ENCODE results near the gene SNX30.

Gene SNX30

DNA sequence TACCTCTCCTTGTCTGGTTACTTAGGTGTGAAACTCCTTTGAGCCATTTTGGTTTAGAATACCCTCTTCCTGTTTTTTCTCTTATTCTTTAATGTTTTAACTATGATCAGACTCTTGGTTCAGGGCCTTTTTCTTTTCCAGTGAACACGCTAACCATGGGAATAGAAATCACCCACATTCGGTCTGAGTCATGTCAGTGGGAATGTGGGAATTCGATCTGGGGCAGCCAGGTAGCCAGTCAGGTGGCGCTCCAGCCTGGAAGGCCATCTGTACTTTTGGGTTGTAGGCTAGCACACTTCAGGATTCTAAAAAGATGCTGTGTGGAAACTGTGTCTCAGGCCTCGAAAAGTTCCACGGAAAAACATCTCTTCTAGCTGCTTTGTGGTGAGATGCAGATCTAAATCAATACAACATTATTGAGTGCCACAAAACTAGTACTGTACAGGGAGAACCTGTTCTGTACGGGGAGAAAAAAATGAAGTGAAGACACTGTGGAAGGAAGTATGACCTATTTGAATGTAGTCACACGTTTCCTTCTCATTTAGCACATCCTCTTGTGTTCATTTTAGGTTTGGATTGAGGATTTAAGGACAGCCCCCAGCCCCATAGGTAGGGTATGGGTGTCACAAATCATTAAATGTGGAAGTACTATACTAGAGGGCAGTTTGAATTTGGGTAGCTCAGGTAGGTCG, 36.4 kb downstream of the SNX30 start:
- DNase-seq (no peak), ATAC-seq (no peak)
- Mint-ChIP-seq H3K27me3 (no peaks in the 10 kb centered on the region), H3K4me1 (peaks cover 37% of the 10 kb centered on the region), H3K4me3 (no peak overlapping the region), H3K27ac (peak overlapping the region in 1 of 2 donors; percentile 44), H3K9me3 (no peaks in the 10 kb centered on the region)

DNA sequence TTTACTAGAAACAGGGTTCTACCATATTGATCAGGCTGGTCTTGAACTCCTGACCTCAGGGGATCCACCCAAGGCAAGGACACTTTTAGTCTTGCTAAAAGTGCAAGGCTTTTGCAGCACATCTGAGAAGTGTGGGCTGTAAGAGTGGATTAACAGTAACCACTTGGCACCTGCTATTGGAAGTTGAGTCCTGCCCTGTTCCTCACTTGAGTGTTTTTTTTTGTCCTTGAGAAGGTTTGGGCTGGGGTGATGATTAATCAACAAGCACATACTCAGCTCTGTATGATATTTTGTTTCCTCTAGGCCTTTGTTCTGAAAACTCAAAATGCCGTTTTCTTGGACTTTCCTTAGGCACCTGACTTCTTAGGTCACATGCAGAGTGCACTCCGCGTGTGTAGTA, 37.4 kb downstream of the SNX30 start:
- DNase-seq (no peak), ATAC-seq (no peak)
- no peak overlapping the region for H3K27ac Mint-ChIP-seq
- no peak overlapping the region for H3K4me3 Mint-ChIP-seq
- peaks cover 39% of the 10 kb centered on the region for H3K4me1 Mint-ChIP-seq
- H3K27me3 Mint-ChIP-seq: no peaks in the 10 kb centered on the region
- no peaks in the 10 kb centered on the region for H3K9me3 Mint-ChIP-seq

DNA sequence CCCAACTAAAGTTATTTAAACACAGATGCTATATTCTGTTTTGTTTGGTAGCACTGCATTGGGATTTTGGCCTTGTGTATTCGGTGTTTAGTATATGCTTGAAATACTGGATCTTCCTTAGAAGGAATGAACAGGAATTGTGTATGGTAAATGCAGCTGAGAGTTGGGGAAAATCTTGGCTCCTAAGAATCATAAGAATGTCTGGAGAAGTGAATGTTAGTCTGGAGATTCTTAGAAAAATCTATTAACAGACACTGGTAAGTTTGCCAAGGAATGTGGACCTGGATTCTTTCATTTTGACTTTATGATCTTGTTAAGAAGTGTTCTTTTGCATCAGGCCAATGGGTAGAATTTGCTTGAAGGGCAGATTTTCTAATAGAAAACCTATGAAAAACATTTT, 38.9 kb downstream of the SNX30 start:
- Mint-ChIP-seq H3K9me3 (no peaks in the 10 kb centered on the region), H3K27ac (no peak overlapping the region), H3K4me3 (no peak overlapping the region), H3K27me3 (no peaks in the 10 kb centered on the region), H3K4me1 (peaks cover 39% of the 10 kb centered on the region)
- ATAC-seq: no peak
- DNase-seq: no peak

DNA sequence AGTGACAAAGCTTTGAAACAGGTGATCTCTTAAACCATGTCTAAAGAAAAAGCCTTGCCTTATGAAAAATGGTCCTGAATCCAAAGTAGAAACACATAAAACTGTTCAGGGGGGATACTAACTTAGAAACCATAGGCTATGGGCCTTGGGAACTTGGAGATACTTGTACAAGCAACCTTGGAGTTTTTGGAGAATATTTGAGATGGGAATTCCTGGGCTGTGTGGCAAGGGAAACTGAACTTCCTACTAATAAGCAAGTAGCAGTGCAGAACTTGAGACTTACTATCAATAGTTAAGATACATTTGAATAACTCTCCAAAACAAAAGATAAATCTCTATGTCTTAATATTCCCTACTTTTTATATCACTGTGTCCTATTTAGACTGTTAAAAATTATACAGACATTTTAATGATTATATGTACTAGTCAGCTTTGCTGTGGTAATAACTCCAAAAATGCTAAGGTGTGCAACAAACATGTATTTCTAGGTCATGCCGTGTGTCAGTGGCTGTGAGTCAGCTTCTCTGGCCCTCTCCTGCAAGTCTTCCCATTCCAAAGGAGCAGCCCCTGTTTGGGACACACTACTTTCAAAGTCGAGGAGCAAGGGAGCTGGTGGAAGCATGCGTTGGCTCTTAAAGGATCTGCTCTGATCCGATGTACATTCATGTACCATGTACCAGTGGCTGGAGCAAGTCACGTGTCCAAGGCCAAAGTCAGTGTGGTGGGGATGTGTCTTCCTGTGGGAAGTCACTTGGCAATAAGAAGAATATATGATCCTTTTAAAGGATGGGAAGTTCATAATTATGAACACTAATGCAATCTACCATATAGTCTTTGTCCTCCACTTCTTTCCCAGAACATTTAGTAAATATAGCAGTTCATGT, 39.6 kb downstream of the SNX30 start:
- Mint-ChIP-seq H3K27me3 (no peaks in the 10 kb centered on the region), H3K4me3 (no peak overlapping the region), H3K9me3 (no peaks in the 10 kb centered on the region), H3K4me1 (peaks cover 36% of the 10 kb centered on the region), H3K27ac (no peak overlapping the region)
- DNase-seq (no peak), ATAC-seq (no peak)

DNA sequence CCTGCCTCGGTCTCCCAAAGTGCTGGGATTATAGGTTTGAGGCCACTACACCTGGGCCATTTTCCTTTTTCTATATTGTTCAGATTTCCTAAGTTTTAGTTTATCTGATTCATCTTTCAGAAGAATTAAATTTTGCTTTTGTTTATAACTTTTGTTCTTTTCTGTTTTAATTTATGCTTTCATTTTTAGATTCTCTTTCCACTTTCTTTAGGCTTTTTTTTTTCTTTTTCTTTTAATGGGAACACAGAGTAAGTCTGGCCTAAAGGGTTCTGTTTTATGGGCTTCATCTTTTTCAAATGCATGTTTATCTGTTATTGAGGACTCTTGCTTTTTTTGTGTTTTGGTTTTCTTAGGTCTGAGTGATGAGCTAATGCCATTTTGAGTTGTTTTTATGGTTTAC, 42.1 kb downstream of the SNX30 start:
- H3K27me3 Mint-ChIP-seq: no peaks in the 10 kb centered on the region
- H3K27ac Mint-ChIP-seq: no peak overlapping the region
- H3K9me3 Mint-ChIP-seq: no peaks in the 10 kb centered on the region
- H3K4me1 Mint-ChIP-seq: peaks cover 27% of the 10 kb centered on the region
- no peak overlapping the region for H3K4me3 Mint-ChIP-seq
- no peak for DNase-seq
- ATAC-seq: no peak

DNA sequence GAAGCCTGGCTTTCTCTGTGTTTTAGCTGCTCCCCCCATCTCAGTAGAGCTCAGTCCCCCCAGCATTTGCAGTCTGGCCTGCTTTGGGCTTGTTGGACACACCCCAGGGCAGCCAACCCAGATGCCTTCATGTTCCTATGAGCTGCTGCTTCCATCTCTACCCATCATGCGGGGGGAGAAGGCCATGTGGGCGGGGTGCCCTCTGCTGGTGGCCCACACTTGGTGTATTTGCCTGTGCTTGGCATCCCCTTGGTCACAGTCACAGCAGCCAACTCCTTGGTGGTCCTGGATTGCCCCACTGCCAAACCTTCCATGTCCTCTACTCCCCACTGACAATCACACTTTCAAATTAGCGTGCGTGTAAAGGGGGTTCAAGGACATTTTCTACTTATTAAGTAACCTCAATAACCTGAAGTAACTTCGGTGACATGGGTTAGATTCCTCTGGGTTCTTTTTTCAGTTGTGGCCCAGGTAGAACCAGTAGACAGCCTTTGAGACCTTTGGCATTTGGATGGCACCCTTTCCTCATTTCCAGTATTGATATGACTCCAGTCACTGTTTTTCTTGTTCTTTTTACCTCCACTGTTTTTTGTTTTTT, 42.8 kb downstream of the SNX30 start:
- no peak overlapping the region for H3K4me3 Mint-ChIP-seq
- no peak overlapping the region for H3K27ac Mint-ChIP-seq
- ATAC-seq (peak; percentile 99), DNase-seq (peak; percentile 82 to 84)
- H3K9me3 Mint-ChIP-seq: no peaks in the 10 kb centered on the region
- H3K27me3 Mint-ChIP-seq: no peaks in the 10 kb centered on the region
- H3K4me1 Mint-ChIP-seq: peaks cover 27% of the 10 kb centered on the region

DNA sequence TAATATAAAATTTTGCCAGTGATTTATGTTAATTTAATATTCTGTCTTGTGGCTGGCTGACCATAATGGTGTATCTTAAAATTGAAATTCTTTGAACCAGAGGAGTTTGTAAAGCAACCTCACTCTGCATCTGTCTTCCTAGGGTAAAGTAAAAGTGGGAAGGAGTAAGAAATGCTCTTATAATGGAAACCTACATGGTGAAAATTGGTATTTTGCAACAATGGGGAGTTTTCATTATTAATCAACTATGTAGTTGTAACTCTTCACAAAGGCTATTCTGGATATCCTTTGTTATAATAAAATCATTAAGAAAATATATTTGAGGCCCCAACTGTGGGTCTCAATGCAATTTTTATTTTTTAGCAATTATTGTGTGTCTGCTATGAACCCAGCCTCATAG, 44.2 kb downstream of the SNX30 start:
- no peak overlapping the region for H3K4me3 Mint-ChIP-seq
- ATAC-seq (no peak), DNase-seq (no peak)
- H3K27ac Mint-ChIP-seq: no peak overlapping the region
- no peaks in the 10 kb centered on the region for H3K27me3 Mint-ChIP-seq
- H3K4me1 Mint-ChIP-seq: peaks cover 20% of the 10 kb centered on the region
- H3K9me3 Mint-ChIP-seq: no peaks in the 10 kb centered on the region

DNA sequence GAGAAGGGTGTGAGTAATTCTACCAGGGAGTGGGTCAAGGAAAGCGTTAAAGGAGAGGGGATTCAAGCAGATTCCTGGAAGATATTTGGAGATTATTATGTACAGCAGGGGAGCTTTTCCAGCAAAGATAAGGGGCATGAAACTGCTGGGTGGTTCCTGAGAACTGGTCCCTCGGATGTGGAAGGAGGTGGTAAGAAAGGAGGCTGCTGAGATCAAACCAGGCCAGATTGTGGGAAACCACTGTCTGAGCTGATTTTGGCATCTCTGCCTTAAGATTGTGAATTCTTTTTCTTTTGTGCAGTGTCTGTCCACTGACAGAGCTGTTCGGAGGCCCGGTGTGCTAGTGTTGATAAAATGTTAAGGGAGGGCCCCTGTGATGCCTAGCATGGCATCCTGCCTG, 45.4 kb downstream of the SNX30 start:
- H3K9me3 Mint-ChIP-seq: no peaks in the 10 kb centered on the region
- ATAC-seq (no peak), DNase-seq (no peak)
- no peak overlapping the region for H3K4me3 Mint-ChIP-seq
- H3K27me3 Mint-ChIP-seq: no peaks in the 10 kb centered on the region
- H3K27ac Mint-ChIP-seq: no peak overlapping the region
- peaks cover 20% of the 10 kb centered on the region for H3K4me1 Mint-ChIP-seq

DNA sequence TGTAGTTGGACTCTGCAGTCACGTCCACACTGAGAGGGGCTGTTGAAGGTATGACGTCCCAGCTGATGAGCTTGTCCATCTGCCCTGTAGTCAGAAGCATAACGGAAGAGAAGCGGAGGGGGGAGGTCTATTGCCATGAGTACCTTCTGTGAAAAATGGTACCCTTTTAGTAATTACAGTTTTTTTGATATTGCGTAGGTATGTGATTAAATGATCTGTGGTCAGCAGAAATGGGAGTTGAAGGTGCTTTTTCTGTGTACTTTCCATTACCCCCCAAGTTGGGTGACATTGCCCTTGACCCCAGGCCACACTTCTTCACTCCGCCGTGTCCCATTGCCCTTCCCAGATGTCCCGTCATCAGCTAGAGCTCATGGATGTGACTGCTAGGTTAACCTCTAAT, 45.9 kb downstream of the SNX30 start:
- no peak overlapping the region for H3K27ac Mint-ChIP-seq
- no peak overlapping the region for H3K4me3 Mint-ChIP-seq
- H3K9me3 Mint-ChIP-seq: no peaks in the 10 kb centered on the region
- H3K4me1 Mint-ChIP-seq: peaks cover 20% of the 10 kb centered on the region
- H3K27me3 Mint-ChIP-seq: no peaks in the 10 kb centered on the region
- no peak for DNase-seq
- ATAC-seq: no peak

DNA sequence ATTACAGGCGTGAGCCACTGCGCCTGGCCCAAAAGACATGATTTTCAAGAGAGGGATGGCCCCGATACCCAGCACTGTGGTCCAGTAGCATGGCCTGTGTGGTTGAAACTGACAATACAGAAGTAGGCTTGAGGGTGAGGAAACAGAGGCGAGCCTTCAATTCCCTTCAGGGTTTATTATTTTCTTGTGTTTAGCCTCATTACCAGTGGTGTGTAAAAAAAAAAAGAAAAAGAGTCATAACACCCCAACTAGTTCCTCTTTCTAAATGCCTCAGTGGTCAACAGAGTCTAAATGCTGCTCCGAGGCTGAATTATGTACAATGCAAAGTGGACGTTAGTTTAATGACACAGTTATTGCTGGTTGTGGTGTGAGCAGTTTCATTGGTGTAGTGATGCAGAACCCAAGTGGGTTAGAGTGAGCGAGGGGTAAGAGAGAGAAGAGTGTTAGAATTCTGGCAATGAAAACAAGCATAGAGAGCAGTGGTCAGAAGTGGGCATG, 58.8 kb downstream of the SNX30 start:
- DNase-seq (no peak), ATAC-seq (no peak)
- Mint-ChIP-seq H3K4me3 (no peak overlapping the region), H3K27ac (no peak overlapping the region), H3K9me3 (no peaks in the 10 kb centered on the region), H3K4me1 (no peaks in the 10 kb centered on the region), H3K27me3 (no peaks in the 10 kb centered on the region)

DNA sequence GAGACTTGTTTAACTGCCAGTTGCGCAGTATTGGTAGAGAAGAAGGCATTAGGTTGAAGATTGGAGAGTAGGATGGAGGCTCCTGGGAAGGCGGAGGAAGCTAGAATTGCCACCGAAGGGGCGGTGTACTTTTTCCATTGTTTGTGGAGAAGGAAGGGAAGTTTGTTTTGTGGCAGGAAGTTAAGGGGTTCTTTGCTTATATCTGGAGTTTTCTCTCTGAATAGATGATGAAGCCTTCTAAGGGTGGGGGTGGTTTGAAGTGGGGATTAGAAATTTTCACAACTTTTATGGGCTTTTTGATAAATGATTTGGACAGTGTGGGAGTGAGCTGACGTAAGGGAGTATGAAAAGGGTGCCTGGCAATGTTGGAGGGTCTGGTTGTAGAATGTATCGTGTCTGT, 59.3 kb downstream of the SNX30 start:
- no peak for ATAC-seq
- no peak for DNase-seq
- Mint-ChIP-seq H3K27ac (no peak overlapping the region), H3K27me3 (no peaks in the 10 kb centered on the region), H3K4me3 (no peak overlapping the region), H3K9me3 (no peaks in the 10 kb centered on the region), H3K4me1 (no peaks in the 10 kb centered on the region)

DNA sequence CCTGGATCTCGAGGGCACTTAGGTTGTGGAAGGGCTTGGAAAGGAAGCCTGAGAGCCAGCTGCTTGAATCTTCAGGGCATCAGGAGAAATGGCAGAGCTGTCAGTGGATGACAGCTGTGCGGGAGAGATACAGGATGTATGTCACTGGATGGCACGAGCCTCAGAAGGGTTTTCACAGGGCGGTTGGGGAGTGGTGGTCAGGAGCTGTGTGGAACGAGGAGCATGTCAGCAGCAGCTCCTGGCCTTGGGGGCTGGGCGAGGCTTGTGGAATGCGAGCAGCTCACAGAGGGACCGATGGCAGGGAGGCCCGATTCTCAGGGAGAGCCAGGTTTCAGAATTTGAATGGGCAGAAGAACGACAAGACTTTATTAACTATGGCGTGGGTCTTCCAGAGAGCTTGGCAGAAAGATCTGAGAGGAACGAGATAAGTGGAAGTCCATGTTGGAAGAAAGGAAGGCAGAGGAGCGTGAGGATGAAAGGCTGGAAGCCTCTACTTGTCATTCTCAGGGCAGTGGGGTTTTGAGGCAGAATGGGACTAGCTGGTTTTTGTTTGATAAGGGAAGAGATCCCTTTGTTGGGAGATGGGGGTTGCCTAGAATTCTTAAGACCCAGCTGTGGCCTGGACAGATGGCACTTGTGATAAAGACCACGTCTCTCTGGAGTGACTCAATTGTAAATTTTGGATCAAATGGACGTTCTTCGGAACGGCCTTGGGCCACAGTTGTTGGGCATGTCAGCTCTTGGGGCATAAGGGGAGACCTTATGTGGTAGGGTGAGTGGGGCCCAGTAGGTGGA, 60.3 kb downstream of the SNX30 start:
- Mint-ChIP-seq H3K4me3 (no peak overlapping the region), H3K4me1 (no peaks in the 10 kb centered on the region), H3K27me3 (no peaks in the 10 kb centered on the region), H3K27ac (no peak overlapping the region), H3K9me3 (no peaks in the 10 kb centered on the region)
- DNase-seq: no peak
- ATAC-seq: no peak

DNA sequence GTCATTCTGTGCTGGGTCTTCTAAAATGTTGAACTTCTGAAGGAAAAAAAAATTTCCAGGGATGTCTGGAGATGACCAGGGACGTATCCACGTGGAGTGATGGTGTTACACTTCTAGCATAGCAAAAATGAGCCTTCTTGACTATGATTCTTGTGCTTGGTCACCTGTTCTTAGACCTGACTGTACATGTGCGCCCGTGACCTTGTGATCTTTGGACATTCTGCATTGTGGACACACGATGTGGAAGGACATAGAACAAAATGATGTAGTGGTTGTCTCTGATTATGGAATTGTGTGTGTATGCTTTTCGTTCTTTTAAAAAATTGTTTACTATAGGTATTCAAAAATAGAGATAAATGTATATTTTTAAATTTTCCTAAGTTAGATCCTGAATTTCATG, 61.0 kb downstream of the SNX30 start:
- no peak overlapping the region for H3K4me3 Mint-ChIP-seq
- DNase-seq (no peak), ATAC-seq (no peak)
- H3K27ac Mint-ChIP-seq: no peak overlapping the region
- H3K9me3 Mint-ChIP-seq: no peaks in the 10 kb centered on the region
- H3K27me3 Mint-ChIP-seq: no peaks in the 10 kb centered on the region
- no peaks in the 10 kb centered on the region for H3K4me1 Mint-ChIP-seq

DNA sequence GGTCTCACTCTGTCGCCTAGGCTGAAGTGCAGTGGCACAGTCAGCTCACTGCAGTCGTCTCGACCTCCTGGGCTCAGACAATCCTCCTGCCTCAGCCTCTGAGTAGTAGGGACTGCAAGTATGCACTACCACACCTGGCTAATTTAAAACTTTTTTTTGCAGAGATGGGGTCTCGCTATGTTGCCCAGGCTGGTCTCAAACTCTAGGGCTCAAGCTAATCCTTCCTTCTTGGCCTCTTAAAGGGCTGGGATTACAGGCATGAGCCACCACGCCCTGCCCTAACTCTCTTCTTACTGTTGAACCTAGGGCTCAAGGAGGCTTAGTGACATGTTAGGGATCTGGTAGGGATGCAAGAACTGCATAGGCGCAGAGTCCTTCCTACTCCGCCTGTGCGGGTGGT, 65.3 kb downstream of the SNX30 start:
- DNase-seq: no peak
- Mint-ChIP-seq H3K4me1 (no peaks in the 10 kb centered on the region), H3K9me3 (no peaks in the 10 kb centered on the region), H3K27me3 (no peaks in the 10 kb centered on the region), H3K27ac (no peak overlapping the region), H3K4me3 (no peak overlapping the region)
- no peak for ATAC-seq

DNA sequence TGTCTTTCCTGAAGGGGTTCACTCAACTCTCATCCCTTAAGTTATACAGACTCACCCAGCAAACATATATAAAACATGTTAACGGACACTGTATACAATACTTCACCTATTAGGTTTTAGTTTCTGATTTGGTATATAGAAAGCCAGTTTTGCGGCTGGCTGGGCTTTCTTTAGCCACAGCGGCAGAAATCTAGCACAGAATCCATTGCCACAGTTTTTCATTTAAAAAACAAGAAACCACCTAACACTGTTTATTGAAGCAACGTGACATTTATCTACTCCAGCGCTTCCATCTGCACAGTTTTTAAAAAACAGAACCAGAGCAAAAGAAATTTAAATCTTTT, 67.3 kb downstream of the SNX30 start:
- Mint-ChIP-seq H3K27ac (no peak overlapping the region), H3K9me3 (no peaks in the 10 kb centered on the region), H3K4me1 (no peaks in the 10 kb centered on the region), H3K27me3 (no peaks in the 10 kb centered on the region), H3K4me3 (no peak overlapping the region)
- DNase-seq (no peak), ATAC-seq (no peak)
